ENCODE results near the gene THY1.
"Not testable (repeated sequence)": the region's sequence is repeated elsewhere in the genome, so short reads cannot be mapped to it uniquely, and the experiment has no call there.

The THY1 gene

GRCh38 chr11:119461229-119461963, 38.4 kb upstream of the THY1 start:
- no peak for TF ChIP-seq CTCF (IDR thresholded peaks at IDR 0.05; ENCODE audit: control extremely low read depth, extremely low read depth, low read depth, missing control alignments)
- ChIA-PET CTCF (interaction anchor here (1.4 to 2.6 kb wide), 2 partner anchors 13 to 21 kb away, joined by 3 to 14 read pairs; no protein-coding TSS in a partner anchor), POLR2A (no interaction called here)
- DNase-seq (ENCODE audit: extremely low spot score) = no peak

GRCh38 chr11:119460582-119460981, 37.6 kb upstream of the THY1 start:
- ChIA-PET POLR2A (no interaction called here), CTCF (no interaction called here)
- TF ChIP-seq CTCF (IDR thresholded peaks at IDR 0.05; ENCODE audit: control extremely low read depth, extremely low read depth, low read depth, missing control alignments) = no peak
- no peak for DNase-seq (ENCODE audit: extremely low spot score)

- ChIA-PET POLR2A (no interaction called here), CTCF (interaction anchor here (1.0 to 3.4 kb wide), 2 partner anchors 11 to 15 kb away, joined by 3 to 14 read pairs; no protein-coding TSS in a partner anchor)
- DNase-seq (ENCODE audit: extremely low spot score) = no peak
- no peak for TF ChIP-seq CTCF (IDR thresholded peaks at IDR 0.05; ENCODE audit: control extremely low read depth, extremely low read depth, low read depth, missing control alignments)
Measured at GRCh38 chr11:119460097-119460496, 37.1 kb upstream of the THY1 start.

- CTCF ChIA-PET = interaction anchor here (1.0 to 3.4 kb wide), 2 partner anchors 11 to 15 kb away, joined by 3 to 14 read pairs; no protein-coding TSS in a partner anchor
- no peak for DNase-seq (ENCODE audit: extremely low spot score)
- TF ChIP-seq CTCF (IDR thresholded peaks at IDR 0.05; ENCODE audit: control extremely low read depth, extremely low read depth, low read depth, missing control alignments) = no peak
- POLR2A ChIA-PET = no interaction called here
Measured at GRCh38 chr11:119459293-119459976, 36.5 kb upstream of the THY1 start.

- DNase-seq (ENCODE audit: extremely low spot score); CTCF ChIA-PET; POLR2A ChIA-PET: not testable (repeated sequence)
Measured at GRCh38 chr11:119455708-119456107, 32.7 kb upstream of the THY1 start.

- DNase-seq (ENCODE audit: extremely low spot score); POLR2A ChIA-PET; CTCF ChIA-PET: not testable (repeated sequence)
Measured at GRCh38 chr11:119455241-119455640, 32.3 kb upstream of the THY1 start.

- POLR2A ChIA-PET = no interaction called here
- TF ChIP-seq CTCF (IDR thresholded peaks at IDR 0.05; ENCODE audit: control extremely low read depth, extremely low read depth, low read depth, missing control alignments) = no peak
- DNase-seq (ENCODE audit: extremely low spot score) = no peak
- CTCF ChIA-PET = interaction anchor here (0.8 kb wide), 1 partner anchor 97 kb away, joined by 3 read pairs; no protein-coding TSS in a partner anchor
Measured at GRCh38 chr11:119453881-119454280, 30.9 kb upstream of the THY1 start.

All from GM10248 (cell line).